Chondrocyte (in vitro differentiated cells): ENCODE measurements around the gene EPHB2. TPM values are rescaled to one million over a fixed set of nuclear protein-coding genes. Genes with fewer than 3 reads are reported as not detected.
A peak's percentile ranks its signal among the peaks of the same experiment; 100 is the strongest.

Experiments used
- DNase-seq: peaks from one replicate; pipeline ENCODE4 v3.0.0; 2021; ENCODE audit warnings: mixed read lengths, low spot score
- H3K27ac Mint-ChIP-seq: one replicate; pipeline ENCODE4 v1.8.0; 2021; ENCODE audit warnings: mild to moderate bottlenecking, moderate library complexity, mixed read lengths; ENCODE audit not compliant: unreplicated experiment
- H3K27me3 Mint-ChIP-seq: 2 replicates; pipeline ENCODE4 v1.8.0; 2021; ENCODE audit warnings: low read depth, mixed read lengths
- H3K36me3 Mint-ChIP-seq: 2 replicates; pipeline ENCODE4 v1.8.0; 2021; ENCODE audit warnings: low read depth, mixed read lengths
- H3K4me1 Mint-ChIP-seq: 2 replicates; pipeline ENCODE4 v1.8.0; 2021; ENCODE audit warnings: low read depth, mild to moderate bottlenecking, mixed read lengths
- H3K4me3 Mint-ChIP-seq: one replicate; pipeline ENCODE4 v1.8.0; 2021; ENCODE audit warnings: mild to moderate bottlenecking, moderate library complexity, mixed read lengths; ENCODE audit not compliant: unreplicated experiment
- H3K9me3 Mint-ChIP-seq: 2 replicates; pipeline ENCODE4 v1.8.0; 2021; ENCODE audit warnings: low read depth, mixed read lengths
- total RNA-seq: library from RNA; stranded (reverse); gene quantifications from 3 replicates; pipeline ENCODE4 v1.2.1, GENCODE V29; 2021
- TF ChIP-seq, protein P1 (sequence below): fragments of 200-600 bp; sonication (generic); IDR thresholded peaks from 2 replicates; pipeline ENCODE4 v1.5.0; 2021; ENCODE audit warnings: antibody characterized with exemption, mild to moderate bottlenecking, moderate library complexity

The EPHB2 gene
- total RNA-seq, 1 donor from 2014 or later, result 44.6 TPM

- DNase-seq, result no peak
- H3K36me3 Mint-ChIP-seq, result peaks cover 1% of the 10 kb centered on the region
- H3K27me3 Mint-ChIP-seq, result no peaks in the 10 kb centered on the region
Measured at GRCh38 chr1:22815043-22815365, 104.4 kb downstream of the EPHB2 start.

GRCh38 chr1:22815421-22816066 is 104.9 kb downstream of the EPHB2 start:
- peak; percentile 76 for DNase-seq
- Mint-ChIP-seq H3K27ac (no peak overlapping the region), H3K36me3 (peaks cover 1% of the 10 kb centered on the region), H3K9me3 (no peaks in the 10 kb centered on the region), H3K27me3 (no peaks in the 10 kb centered on the region), H3K4me1 (no peaks in the 10 kb centered on the region), H3K4me3 (no peak overlapping the region)
- TF ChIP-seq, protein P1, sequence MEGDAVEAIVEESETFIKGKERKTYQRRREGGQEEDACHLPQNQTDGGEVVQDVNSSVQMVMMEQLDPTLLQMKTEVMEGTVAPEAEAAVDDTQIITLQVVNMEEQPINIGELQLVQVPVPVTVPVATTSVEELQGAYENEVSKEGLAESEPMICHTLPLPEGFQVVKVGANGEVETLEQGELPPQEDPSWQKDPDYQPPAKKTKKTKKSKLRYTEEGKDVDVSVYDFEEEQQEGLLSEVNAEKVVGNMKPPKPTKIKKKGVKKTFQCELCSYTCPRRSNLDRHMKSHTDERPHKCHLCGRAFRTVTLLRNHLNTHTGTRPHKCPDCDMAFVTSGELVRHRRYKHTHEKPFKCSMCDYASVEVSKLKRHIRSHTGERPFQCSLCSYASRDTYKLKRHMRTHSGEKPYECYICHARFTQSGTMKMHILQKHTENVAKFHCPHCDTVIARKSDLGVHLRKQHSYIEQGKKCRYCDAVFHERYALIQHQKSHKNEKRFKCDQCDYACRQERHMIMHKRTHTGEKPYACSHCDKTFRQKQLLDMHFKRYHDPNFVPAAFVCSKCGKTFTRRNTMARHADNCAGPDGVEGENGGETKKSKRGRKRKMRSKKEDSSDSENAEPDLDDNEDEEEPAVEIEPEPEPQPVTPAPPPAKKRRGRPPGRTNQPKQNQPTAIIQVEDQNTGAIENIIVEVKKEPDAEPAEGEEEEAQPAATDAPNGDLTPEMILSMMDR, result no peak

More at GRCh38 chr1:22815043-22815365, 104.4 kb downstream of the EPHB2 start:
- Mint-ChIP-seq H3K4me1 (no peaks in the 10 kb centered on the region), H3K9me3 (no peaks in the 10 kb centered on the region), H3K4me3 (no peak overlapping the region), H3K27ac (no peak overlapping the region)
- TF ChIP-seq, protein P1, result no peak

GRCh38 chr1:22816067-22816775 is 105.6 kb downstream of the EPHB2 start:
- Mint-ChIP-seq H3K27me3 (no peaks in the 10 kb centered on the region), H3K4me1 (no peaks in the 10 kb centered on the region)
- TF ChIP-seq, protein P1, result no peak

GRCh38 chr1:22816803-22817202 is 106.2 kb downstream of the EPHB2 start:
- H3K9me3 Mint-ChIP-seq, result no peaks in the 10 kb centered on the region
- DNase-seq, result peak; percentile 58
- no peak overlapping the region for H3K4me3 Mint-ChIP-seq
- no peaks in the 10 kb centered on the region for H3K4me1 Mint-ChIP-seq
- H3K27ac Mint-ChIP-seq, result no peak overlapping the region
- TF ChIP-seq, protein P1, result no peak
- peaks cover 1% of the 10 kb centered on the region for H3K36me3 Mint-ChIP-seq
- no peaks in the 10 kb centered on the region for H3K27me3 Mint-ChIP-seq

More at GRCh38 chr1:22816067-22816775, 105.6 kb downstream of the EPHB2 start:
- Mint-ChIP-seq H3K36me3 (peaks cover 1% of the 10 kb centered on the region), H3K9me3 (no peaks in the 10 kb centered on the region), H3K4me3 (no peak overlapping the region), H3K27ac (no peak overlapping the region)
- peak; percentile 65 for DNase-seq

DNA sequence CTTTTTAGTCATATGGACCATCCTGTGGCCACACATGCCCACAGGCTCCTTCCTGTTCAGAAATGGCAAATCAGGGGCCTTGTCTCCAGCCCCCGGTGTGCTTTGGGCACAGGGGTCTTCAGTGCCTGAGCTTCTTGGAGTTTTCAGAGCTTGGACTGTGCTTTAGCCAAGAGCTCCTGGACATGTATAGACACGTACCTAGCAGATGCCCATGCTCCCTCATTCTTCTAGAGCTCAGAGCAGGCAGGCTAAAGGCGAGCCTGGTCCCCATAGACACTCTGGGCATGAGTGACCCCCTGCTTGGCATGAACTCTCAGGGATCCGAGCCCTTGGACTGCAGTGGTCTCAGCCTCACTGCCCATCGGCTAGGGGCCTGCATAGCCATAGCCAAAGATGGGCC is 106.8 kb downstream of the EPHB2 start:
- TF ChIP-seq, protein P1, result no peak
- Mint-ChIP-seq H3K4me1 (no peaks in the 10 kb centered on the region), H3K9me3 (no peaks in the 10 kb centered on the region), H3K27me3 (no peaks in the 10 kb centered on the region), H3K4me3 (no peak overlapping the region), H3K36me3 (peaks cover 1% of the 10 kb centered on the region), H3K27ac (no peak overlapping the region)
- DNase-seq, result peak; percentile 48
